Measurements from ENCODE around the gene GARS1. TPM values are rescaled to one million over a fixed set of nuclear protein-coding genes. Genes with fewer than 3 reads are reported as not detected.
A peak's percentile ranks its signal among the peaks of the same experiment; 100 is the strongest.

GARS1 gene
- total and polyA plus RNA-seq, 2 donors (not counting 1 experiment from before 2014, with no cell fraction given): 322 to 669 TPM

DNA sequence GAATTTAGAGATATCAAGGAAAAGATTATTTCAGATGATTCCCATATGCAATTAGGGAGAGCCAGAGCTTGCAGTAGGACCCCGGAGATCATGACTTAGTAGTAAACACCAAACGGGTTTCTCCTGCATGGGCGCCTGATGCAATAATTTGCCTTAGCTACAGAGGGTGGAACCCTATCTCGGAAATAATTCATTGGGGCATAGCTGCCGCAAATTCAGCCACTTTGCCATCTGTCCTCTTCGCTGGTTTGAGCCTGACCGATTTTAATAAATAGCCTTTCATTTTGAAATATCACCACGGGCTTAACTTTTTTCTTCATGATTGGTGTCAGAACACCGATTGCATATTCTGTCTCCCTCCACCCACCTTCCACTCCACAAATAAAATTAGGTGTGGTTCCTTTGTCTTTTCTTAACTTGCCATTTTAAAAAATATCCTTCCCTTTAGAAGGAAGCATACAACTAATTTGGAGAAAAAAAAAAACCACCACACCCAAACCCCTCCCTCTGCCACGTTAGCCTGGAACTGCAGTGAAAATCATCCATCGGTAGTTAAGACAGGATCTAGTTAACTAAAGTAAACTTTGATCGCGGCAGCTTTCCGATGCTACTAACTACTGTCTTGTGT is 1.4 kb downstream of the GARS1 start:
- H3K4me1 ChIP-seq (ENCODE audit: control insufficient read depth, extremely low read depth, insufficient read depth, low read length): peaks cover 4% of the 10 kb centered on the region
- H3K27me3 ChIP-seq (ENCODE audit: control insufficient read depth, insufficient read depth, low read length): no peaks in the 10 kb centered on the region
- peak overlapping the region; percentile 91 for H3K4me2 ChIP-seq (ENCODE audit: extremely low read depth, insufficient read depth, low read length)
- H2AFZ ChIP-seq (ENCODE audit: low read length): no peak overlapping the region
- H3K36me3 ChIP-seq (ENCODE audit: control insufficient read depth, insufficient read depth, low read length): peaks cover 10% of the 10 kb centered on the region
- TF ChIP-seq EZH2 (IDR thresholded peaks at IDR 0.05; ENCODE audit: low read length, missing control alignments): no peak
- TF ChIP-seq, protein P1, sequence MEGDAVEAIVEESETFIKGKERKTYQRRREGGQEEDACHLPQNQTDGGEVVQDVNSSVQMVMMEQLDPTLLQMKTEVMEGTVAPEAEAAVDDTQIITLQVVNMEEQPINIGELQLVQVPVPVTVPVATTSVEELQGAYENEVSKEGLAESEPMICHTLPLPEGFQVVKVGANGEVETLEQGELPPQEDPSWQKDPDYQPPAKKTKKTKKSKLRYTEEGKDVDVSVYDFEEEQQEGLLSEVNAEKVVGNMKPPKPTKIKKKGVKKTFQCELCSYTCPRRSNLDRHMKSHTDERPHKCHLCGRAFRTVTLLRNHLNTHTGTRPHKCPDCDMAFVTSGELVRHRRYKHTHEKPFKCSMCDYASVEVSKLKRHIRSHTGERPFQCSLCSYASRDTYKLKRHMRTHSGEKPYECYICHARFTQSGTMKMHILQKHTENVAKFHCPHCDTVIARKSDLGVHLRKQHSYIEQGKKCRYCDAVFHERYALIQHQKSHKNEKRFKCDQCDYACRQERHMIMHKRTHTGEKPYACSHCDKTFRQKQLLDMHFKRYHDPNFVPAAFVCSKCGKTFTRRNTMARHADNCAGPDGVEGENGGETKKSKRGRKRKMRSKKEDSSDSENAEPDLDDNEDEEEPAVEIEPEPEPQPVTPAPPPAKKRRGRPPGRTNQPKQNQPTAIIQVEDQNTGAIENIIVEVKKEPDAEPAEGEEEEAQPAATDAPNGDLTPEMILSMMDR (conservative IDR thresholded peaks at IDR 0.05 in 1 of 2, IDR thresholded peaks at IDR 0.05 in 1 of 2; ENCODE audit: low read depth in 1 of 2, low read length in 2 of 2): no peak
- no peaks in the 10 kb centered on the region for H3K9me3 ChIP-seq (ENCODE audit: control insufficient read depth, insufficient read depth, low read depth, low read length)
- peak overlapping the region; percentile 95 to 99 (median 97) for H3K4me3 ChIP-seq (replicated peaks in 1 of 4; ENCODE audit: control extremely low read depth in 1 of 4, insufficient read depth in 1 of 4, low read depth in 3 of 4, low read length in 4 of 4)
- peak overlapping the region; percentile 97 for H3K27ac ChIP-seq (ENCODE audit: insufficient read depth, low read length)
- no peaks in the 10 kb centered on the region for H4K20me1 ChIP-seq (ENCODE audit: control insufficient read depth, extremely low read depth, insufficient read depth, low read length)
- peak overlapping the region; percentile 99 for H3K9ac ChIP-seq (ENCODE audit: insufficient read depth, low read length)
- H3K79me2 ChIP-seq (ENCODE audit: control insufficient read depth, insufficient read depth, low read length): peaks cover 72% of the 10 kb centered on the region
- DNase-seq (ENCODE audit: low read depth in 2 of 2): peak; percentile 40 to 63

DNA sequence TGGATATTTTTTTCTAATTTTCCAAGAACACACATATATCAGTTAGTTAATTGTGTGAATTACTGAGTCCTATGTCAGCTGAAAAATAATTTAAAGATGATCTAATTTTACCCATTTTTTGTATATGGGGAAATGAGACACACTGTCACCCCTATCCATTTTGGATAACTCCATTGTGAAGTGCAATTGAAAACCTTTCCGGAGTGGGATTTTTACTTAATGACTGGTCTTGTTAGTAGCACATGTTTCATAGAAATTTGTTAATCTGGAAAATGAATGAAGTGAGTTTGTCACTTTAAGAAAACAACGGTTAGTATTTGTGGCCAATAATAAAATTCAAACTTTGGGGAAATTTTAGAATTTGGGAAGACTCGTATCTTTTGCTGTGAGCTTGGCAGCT is 2.0 kb downstream of the GARS1 start:
- H3K79me2 ChIP-seq (ENCODE audit: control insufficient read depth, insufficient read depth, low read length): peaks cover 75% of the 10 kb centered on the region
- peaks cover 13% of the 10 kb centered on the region for H3K36me3 ChIP-seq (ENCODE audit: control insufficient read depth, insufficient read depth, low read length)
- H2AFZ ChIP-seq (ENCODE audit: low read length): no peak overlapping the region
- no peaks in the 10 kb centered on the region for H3K9me3 ChIP-seq (ENCODE audit: control insufficient read depth, insufficient read depth, low read depth, low read length)
- peak overlapping the region; percentile 95 to 99 (median 97) for H3K4me3 ChIP-seq (replicated peaks in 1 of 4; ENCODE audit: control extremely low read depth in 1 of 4, insufficient read depth in 1 of 4, low read depth in 3 of 4, low read length in 4 of 4)
- H3K4me1 ChIP-seq (ENCODE audit: control insufficient read depth, extremely low read depth, insufficient read depth, low read length): peaks cover 4% of the 10 kb centered on the region
- H3K9ac ChIP-seq (ENCODE audit: insufficient read depth, low read length): peak overlapping the region; percentile 99
- H3K27ac ChIP-seq (ENCODE audit: insufficient read depth, low read length): peak overlapping the region; percentile 97
- TF ChIP-seq, protein P1 (conservative IDR thresholded peaks at IDR 0.05 in 1 of 2, IDR thresholded peaks at IDR 0.05 in 1 of 2; ENCODE audit: low read depth in 1 of 2, low read length in 2 of 2): no peak
- TF ChIP-seq EZH2 (IDR thresholded peaks at IDR 0.05; ENCODE audit: low read length, missing control alignments): no peak
- H3K27me3 ChIP-seq (ENCODE audit: control insufficient read depth, insufficient read depth, low read length): no peaks in the 10 kb centered on the region
- peak; percentile 13 to 30 for DNase-seq (ENCODE audit: low read depth in 2 of 2)
- H3K4me2 ChIP-seq (ENCODE audit: extremely low read depth, insufficient read depth, low read length): peak overlapping the region; percentile 91
- no peaks in the 10 kb centered on the region for H4K20me1 ChIP-seq (ENCODE audit: control insufficient read depth, extremely low read depth, insufficient read depth, low read length)

GRCh38 chr7:30598121-30598876 is 3.6 kb downstream of the GARS1 start:
- TF ChIP-seq, protein P1 (conservative IDR thresholded peaks at IDR 0.05 in 1 of 2, IDR thresholded peaks at IDR 0.05 in 1 of 2; ENCODE audit: low read depth in 1 of 2, low read length in 2 of 2): no peak
- no peak for TF ChIP-seq EZH2 (IDR thresholded peaks at IDR 0.05; ENCODE audit: low read length, missing control alignments)
- Histone ChIP-seq H3K27me3 (ENCODE audit: control insufficient read depth, insufficient read depth, low read length) (no peaks in the 10 kb centered on the region), H3K4me2 (ENCODE audit: extremely low read depth, insufficient read depth, low read length) (no peak overlapping the region), H3K9ac (ENCODE audit: insufficient read depth, low read length) (no peak overlapping the region), H3K27ac (ENCODE audit: insufficient read depth, low read length) (no peak overlapping the region), H3K4me3 (replicated peaks in 1 of 4; ENCODE audit: control extremely low read depth in 1 of 4, insufficient read depth in 1 of 4, low read depth in 3 of 4, low read length in 4 of 4) (peak overlapping the region in 2 of 4 experiments; percentile 95 to 97), H3K36me3 (ENCODE audit: control insufficient read depth, insufficient read depth, low read length) (peaks cover 20% of the 10 kb centered on the region), H3K79me2 (ENCODE audit: control insufficient read depth, insufficient read depth, low read length) (peaks cover 71% of the 10 kb centered on the region), H3K4me1 (ENCODE audit: control insufficient read depth, extremely low read depth, insufficient read depth, low read length) (peaks cover 4% of the 10 kb centered on the region), H3K9me3 (ENCODE audit: control insufficient read depth, insufficient read depth, low read depth, low read length) (no peaks in the 10 kb centered on the region), H4K20me1 (ENCODE audit: control insufficient read depth, extremely low read depth, insufficient read depth, low read length) (no peaks in the 10 kb centered on the region), H2AFZ (ENCODE audit: low read length) (no peak overlapping the region)
- DNase-seq (ENCODE audit: low read depth in 2 of 2): peak; percentile 38 to 42

All from fibroblast of lung (primary cell).